Caco-2 (cell line): ENCODE results near the gene S100A2. TPM values are rescaled to one million over a fixed set of nuclear protein-coding genes. Genes with fewer than 3 reads are reported as not detected.
A peak's percentile ranks its signal among the peaks of the same experiment; 100 is the strongest.

Experiments used
- BruUV-seq: library from RNA; stranded (reverse); fragments of 400-500 nt; replicated peaks from 2 replicates; lab custom pipeline; 2021; lab: Mats Ljungman, UMichigan
- CTCF ChIA-PET: fragments of 300-600 bp; sonication (Branson Sonifier 250); formaldehyde crosslinking; loops from one replicate; lab custom pipeline; 2022; ENCODE audit warnings: antibody characterized with exemption; lab: Charles Lee
- POLR2A ChIA-PET: fragments of 300-600 bp; sonication (Branson Sonifier 250); formaldehyde crosslinking; loops from one replicate; lab custom pipeline; 2022; ENCODE audit warnings: antibody characterized with exemption; lab: Charles Lee
- DNase-seq, 2 experiments: peaks; one replicate each; pipeline versions ENCODE4 v3.0.0 to v3.0.0-alpha.2; 2020 to 2022
- H3K27me3 ChIP-seq: replicated peaks from 2 replicates; pipeline ENCODE4 v1.6.0; 2011; ENCODE audit warnings: low read length; ENCODE audit not compliant: control insufficient read depth, insufficient read depth
- H3K36me3 ChIP-seq: 2 replicates; pipeline ENCODE4 v1.5.1; 2011; ENCODE audit warnings: low read length; ENCODE audit not compliant: control insufficient read depth, insufficient read depth
- H3K4me1 ChIP-seq: fragments of 250-450 bp; sonication (Bioruptor Pico); 2 replicates; pipeline ENCODE4 v1.5.1; 2020; ENCODE audit warnings: mild to moderate bottlenecking
- H3K4me3 ChIP-seq: 2 replicates; pipeline ENCODE4 v1.5.1; 2011; ENCODE audit warnings: low read depth, mild to moderate bottlenecking, control low read depth, low read length
- H3K9me3 ChIP-seq: fragments of 250-450 bp; sonication (Bioruptor Pico); 2 replicates; pipeline ENCODE4 v1.5.1; 2020; ENCODE audit warnings: mild to moderate bottlenecking, moderate library complexity
- H3K27ac Mint-ChIP-seq: one replicate; pipeline ENCODE4 v1.8.0; 2022; ENCODE audit warnings: mixed read lengths; ENCODE audit not compliant: unreplicated experiment
- H3K27me3 Mint-ChIP-seq: one replicate; pipeline ENCODE4 v1.8.0; 2022; ENCODE audit warnings: mixed read lengths; ENCODE audit not compliant: insufficient read depth, unreplicated experiment
- H3K36me3 Mint-ChIP-seq: one replicate; pipeline ENCODE4 v1.8.0; 2022; ENCODE audit warnings: mild to moderate bottlenecking, mixed read lengths; ENCODE audit not compliant: insufficient read depth, unreplicated experiment
- H3K4me1 Mint-ChIP-seq: one replicate; pipeline ENCODE4 v1.8.0; 2022; ENCODE audit warnings: low read depth, mixed read lengths; ENCODE audit not compliant: unreplicated experiment
- H3K4me3 Mint-ChIP-seq: one replicate; pipeline ENCODE4 v1.8.0; 2022; ENCODE audit warnings: mild to moderate bottlenecking, moderate library complexity, mixed read lengths; ENCODE audit not compliant: unreplicated experiment
- H3K9me3 Mint-ChIP-seq: one replicate; pipeline ENCODE4 v1.8.0; 2022; ENCODE audit warnings: mixed read lengths; ENCODE audit not compliant: unreplicated experiment
- intact Hi-C: fragments of 100-400 bp; cut with micrococcal nuclease; formaldehyde crosslinking; loops from one replicate; pipeline ENCODE4 v1.10.0; 2022; ENCODE audit not compliant: unreplicated experiment
- total RNA-seq: library from RNA; stranded (reverse); gene quantifications from 2 replicates; pipeline ENCODE4 v1.2.3, GENCODE V29; 2022
- TF ChIP-seq, protein P1 (sequence below), 2 experiments: fragments of 200-600 bp in 1 of 2; IDR thresholded peaks; 1 replicate in 1 of 2; 2 replicates in 1 of 2; pipeline versions ENCODE4 v1.5.1 to v1.8.0; 2011 to 2022; ENCODE audit warnings: antibody characterized with exemption in 1 of 2, control low read depth in 1 of 2, inconsistent platforms in 1 of 2, low read depth in 1 of 2, low read length in 1 of 2, mild to moderate bottlenecking in 1 of 2, moderate library complexity in 1 of 2; ENCODE audit not compliant: insufficient read depth in 1 of 2, severe bottlenecking in 1 of 2, unreplicated experiment in 1 of 2

The S100A2 gene
- total RNA-seq, 1 experiment from 2014 or later: 2.4 TPM

DNA sequence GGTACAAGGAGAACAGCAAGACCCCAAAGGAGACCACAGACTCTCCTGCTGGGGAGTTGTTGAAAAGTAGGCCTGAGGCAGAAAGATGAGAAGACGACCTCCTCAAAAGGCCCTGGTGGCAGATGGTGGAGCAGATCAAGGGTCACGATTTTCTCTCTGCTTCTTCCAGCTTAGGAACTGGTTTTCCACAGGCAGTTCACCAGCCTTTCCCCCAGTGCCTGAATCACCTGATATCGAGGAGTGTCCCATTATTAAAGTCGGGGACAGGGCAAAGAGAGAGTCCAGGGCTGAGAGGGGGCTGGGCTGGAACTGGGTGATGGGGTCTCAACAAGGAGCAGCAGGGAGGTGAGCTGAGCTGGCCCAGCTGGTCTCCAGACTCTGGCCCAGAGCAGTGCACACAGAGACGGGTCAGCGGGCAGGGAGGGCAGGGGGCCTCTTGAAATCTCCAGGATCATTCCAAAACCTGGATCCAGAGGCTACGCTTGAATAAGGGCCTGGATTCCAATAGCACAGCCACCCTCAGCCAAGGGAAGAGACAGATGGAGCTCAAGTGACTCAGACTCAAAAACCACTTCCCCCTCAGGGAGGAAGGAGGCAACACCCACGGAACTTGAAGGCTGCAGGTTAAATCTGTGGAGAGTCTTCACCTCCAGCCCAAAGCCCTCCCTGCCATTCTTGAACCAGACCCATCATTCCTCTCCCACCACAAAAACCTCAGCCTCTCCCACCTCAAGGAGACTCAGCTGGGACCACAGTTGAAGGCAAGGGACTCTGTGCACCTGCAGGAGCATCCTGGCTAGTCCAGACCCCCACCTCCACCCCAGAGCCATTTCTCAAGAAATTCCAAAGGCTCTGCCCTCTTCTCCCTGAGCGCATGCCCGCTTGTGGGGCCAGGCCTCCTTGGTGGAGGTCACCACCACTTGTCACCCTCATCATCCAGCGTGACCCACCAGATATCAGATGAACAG, 25.0 kb downstream of the S100A2 start, which contains the start of gene S100A5:
TSS of gene S100A5 (minus strand) at position 541 of the 968 bp plus-strand sequence. CDS start 743 bp downstream, outside the sequence.
- TF ChIP-seq, protein P1, sequence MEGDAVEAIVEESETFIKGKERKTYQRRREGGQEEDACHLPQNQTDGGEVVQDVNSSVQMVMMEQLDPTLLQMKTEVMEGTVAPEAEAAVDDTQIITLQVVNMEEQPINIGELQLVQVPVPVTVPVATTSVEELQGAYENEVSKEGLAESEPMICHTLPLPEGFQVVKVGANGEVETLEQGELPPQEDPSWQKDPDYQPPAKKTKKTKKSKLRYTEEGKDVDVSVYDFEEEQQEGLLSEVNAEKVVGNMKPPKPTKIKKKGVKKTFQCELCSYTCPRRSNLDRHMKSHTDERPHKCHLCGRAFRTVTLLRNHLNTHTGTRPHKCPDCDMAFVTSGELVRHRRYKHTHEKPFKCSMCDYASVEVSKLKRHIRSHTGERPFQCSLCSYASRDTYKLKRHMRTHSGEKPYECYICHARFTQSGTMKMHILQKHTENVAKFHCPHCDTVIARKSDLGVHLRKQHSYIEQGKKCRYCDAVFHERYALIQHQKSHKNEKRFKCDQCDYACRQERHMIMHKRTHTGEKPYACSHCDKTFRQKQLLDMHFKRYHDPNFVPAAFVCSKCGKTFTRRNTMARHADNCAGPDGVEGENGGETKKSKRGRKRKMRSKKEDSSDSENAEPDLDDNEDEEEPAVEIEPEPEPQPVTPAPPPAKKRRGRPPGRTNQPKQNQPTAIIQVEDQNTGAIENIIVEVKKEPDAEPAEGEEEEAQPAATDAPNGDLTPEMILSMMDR (IDR thresholded peaks at IDR 0.05; ENCODE audit: insufficient read depth in 1 of 2, low read depth in 1 of 2, low read length in 1 of 2, severe bottlenecking in 1 of 2, unreplicated experiment in 1 of 2): no peak
- peaks cover 24% of the 10 kb centered on the region for H3K4me1 ChIP-seq
- H3K9me3 ChIP-seq: no peaks in the 10 kb centered on the region
- no TSS peak for BruUV-seq
- no peaks in the 10 kb centered on the region for H3K27me3 ChIP-seq
- no peaks in the 10 kb centered on the region for H3K36me3 ChIP-seq
- H3K4me3 Mint-ChIP-seq: no peak within 1 kb of the TSS
- H3K9me3 Mint-ChIP-seq: no peaks in the 10 kb centered on the region
- no peak within 1 kb of the TSS for H3K4me3 ChIP-seq
- intact Hi-C loops: no loop called here
- H3K4me1 Mint-ChIP-seq: peaks cover 33% of the 10 kb centered on the region
- CTCF ChIA-PET: interaction anchor here (0.8 kb wide), 1 partner anchor 87 kb away, joined by 3 read pairs; the partner anchor contains the start of gene S100A13
- H3K27ac Mint-ChIP-seq: peak within 1 kb of the TSS; percentile 59
- POLR2A ChIA-PET: no interaction called here
- no peak for DNase-seq
- peaks cover 22% of the 10 kb centered on the region for H3K36me3 Mint-ChIP-seq
- H3K27me3 Mint-ChIP-seq: no peaks in the 10 kb centered on the region

GRCh38 chr1:153539395-153540093, 26.1 kb downstream of the S100A2 start:
- intact Hi-C loops: no loop called here
- BruUV-seq: no TSS peak
- no peak for DNase-seq
- POLR2A ChIA-PET: no interaction called here
- CTCF ChIA-PET: interaction anchor here (0.5 kb wide), 1 partner anchor 1543 kb away, joined by 3 read pairs; no protein-coding TSS in a partner anchor
- Mint-ChIP-seq H3K36me3 (peaks cover 24% of the 10 kb centered on the region), H3K9me3 (no peaks in the 10 kb centered on the region), H3K27ac (peak overlapping the region; percentile 6), H3K4me3 (no peak overlapping the region), H3K27me3 (no peaks in the 10 kb centered on the region), H3K4me1 (peaks cover 21% of the 10 kb centered on the region)
- TF ChIP-seq, protein P1 (IDR thresholded peaks at IDR 0.05; ENCODE audit: insufficient read depth in 1 of 2, low read depth in 1 of 2, low read length in 1 of 2, severe bottlenecking in 1 of 2, unreplicated experiment in 1 of 2): no peak
- Histone ChIP-seq H3K4me1 (peaks cover 17% of the 10 kb centered on the region), H3K27me3 (no peaks in the 10 kb centered on the region), H3K36me3 (no peaks in the 10 kb centered on the region; the same call in 1 of the 2 replicates), H3K9me3 (no peaks in the 10 kb centered on the region), H3K4me3 (no peak overlapping the region)

- H3K4me3 Mint-ChIP-seq: no peak overlapping the region
- no peaks in the 10 kb centered on the region for H3K27me3 Mint-ChIP-seq
- Histone ChIP-seq H3K27me3 (no peaks in the 10 kb centered on the region), H3K36me3 (no peaks in the 10 kb centered on the region; the same call in 1 of the 2 replicates), H3K4me3 (no peak overlapping the region), H3K9me3 (no peaks in the 10 kb centered on the region), H3K4me1 (peaks cover 21% of the 10 kb centered on the region)
- no peaks in the 10 kb centered on the region for H3K9me3 Mint-ChIP-seq
- BruUV-seq: no TSS peak
- CTCF ChIA-PET: no interaction called here
- H3K27ac Mint-ChIP-seq: no peak overlapping the region
- intact Hi-C loops: no loop called here
- H3K4me1 Mint-ChIP-seq: peaks cover 22% of the 10 kb centered on the region
- peaks cover 26% of the 10 kb centered on the region for H3K36me3 Mint-ChIP-seq
- POLR2A ChIA-PET: no interaction called here
- no peak for DNase-seq
- TF ChIP-seq, protein P1 (IDR thresholded peaks at IDR 0.05; ENCODE audit: insufficient read depth in 1 of 2, low read depth in 1 of 2, low read length in 1 of 2, severe bottlenecking in 1 of 2, unreplicated experiment in 1 of 2): no peak
Observed at GRCh38 chr1:153538315-153538821, 27.3 kb downstream of the S100A2 start.
